ENCODE measurements around the gene CCDC179.

CCDC179 gene

GRCh38 chr11:22807855-22808570 is 52.3 kb downstream of the CCDC179 start:
- DNase-seq, result no peak

GRCh38 chr11:22807391-22807790 is 52.9 kb downstream of the CCDC179 start:
- DNase-seq, result no peak

- no peak for DNase-seq
Observed at GRCh38 chr11:22802861-22803260, 57.4 kb downstream of the CCDC179 start.

GRCh38 chr11:22800482-22800881 is 59.8 kb downstream of the CCDC179 start:
- DNase-seq, result no peak

- DNase-seq, result no peak
Observed at GRCh38 chr11:22798901-22799300, 61.4 kb downstream of the CCDC179 start.

GRCh38 chr11:22797047-22797446 is 63.2 kb downstream of the CCDC179 start:
- no peak for DNase-seq

All from activated effector memory CD4-positive, alpha-beta T cell treated with Interleukin-2 at 50 U/mL for 16 hours (primary cell).